PC-9 (cell line): Measurements from ENCODE around the gene FICD. TPM values are rescaled to one million over a fixed set of nuclear protein-coding genes. Genes with fewer than 3 reads are reported as not detected.
"Not testable (repeated sequence)": the region's sequence is repeated elsewhere in the genome, so short reads cannot be mapped to it uniquely, and the experiment has no call there.

Experiments
- BruUV-seq: library from RNA; stranded (reverse); fragments of 400-500 nt; replicated peaks from 2 replicates; lab custom pipeline; 2021; lab: Mats Ljungman, UMichigan
- CTCF ChIA-PET: fragments of 300-600 bp; sonication (Branson Sonifier 250); formaldehyde crosslinking; loops from one replicate; lab custom pipeline; 2022; ENCODE audit warnings: antibody characterized with exemption; lab: Charles Lee
- POLR2A ChIA-PET: fragments of 300-600 bp; sonication (Branson Sonifier 250); formaldehyde crosslinking; loops from one replicate; lab custom pipeline; 2022; ENCODE audit warnings: antibody characterized with exemption; ENCODE audit not compliant: unreplicated experiment; lab: Charles Lee
- DNase-seq, 2 experiments: peaks; one replicate each; pipeline versions ENCODE4 v3.0.0 to v3.0.0-alpha.2; 2015 to 2022; ENCODE audit warnings: mixed read lengths in 1 of 2
- H2AFZ ChIP-seq: fragments of 200-600 bp; sonication (generic); 2 replicates; pipeline ENCODE4 v1.8.1; 2017; ENCODE audit warnings: antibody characterized with exemption
- H3F3A ChIP-seq: fragments of 200-600 bp; sonication (generic); 2 replicates; pipeline ENCODE4 v1.8.1; 2017; ENCODE audit warnings: antibody characterized with exemption, mild to moderate bottlenecking, low read depth; ENCODE audit not compliant: insufficient read depth
- H3K27ac ChIP-seq: fragments of 200-600 bp; sonication (generic); 2 replicates; pipeline ENCODE4 v1.6.1; 2016; ENCODE audit warnings: mixed run types
- H3K27me3 ChIP-seq: fragments of 200-600 bp; sonication (generic); 2 replicates; pipeline ENCODE4 v1.6.1; 2016; ENCODE audit warnings: low read depth, mixed run types; ENCODE audit not compliant: insufficient read depth
- H3K36me3 ChIP-seq: fragments of 200-600 bp; sonication (generic); 2 replicates; pipeline ENCODE4 v1.6.1; 2016; ENCODE audit warnings: low read depth, mixed run types
- H3K4me1 ChIP-seq: fragments of 200-600 bp; sonication (generic); replicated peaks from 2 replicates; pipeline ENCODE4 v1.6.1; 2016; ENCODE audit warnings: mixed run types; ENCODE audit not compliant: insufficient read depth
- H3K4me2 ChIP-seq: fragments of 200-600 bp; sonication (generic); 2 replicates; pipeline ENCODE4 v1.6.1; 2017; ENCODE audit warnings: mixed run types
- H3K4me3 ChIP-seq: fragments of 200-600 bp; sonication (generic); 2 replicates; pipeline ENCODE4 v1.6.1; 2016; ENCODE audit warnings: mixed run types
- H3K79me2 ChIP-seq: fragments of 200-600 bp; sonication (generic); 2 replicates; pipeline ENCODE4 v1.6.1; 2017; ENCODE audit warnings: low read depth, mixed run types
- H3K9me2 ChIP-seq: fragments of 200-600 bp; sonication (generic); 2 replicates; pipeline ENCODE4 v1.8.1; 2017; ENCODE audit warnings: mild to moderate bottlenecking; ENCODE audit not compliant: insufficient read depth
- H3K9me3 ChIP-seq: fragments of 200-600 bp; sonication (generic); 2 replicates; pipeline ENCODE4 v1.8.1; 2016; ENCODE audit warnings: low read depth; ENCODE audit not compliant: insufficient read depth
- H4K20me1 ChIP-seq: fragments of 200-600 bp; sonication (generic); 2 replicates; pipeline ENCODE4 v1.8.1; 2017; ENCODE audit not compliant: insufficient read depth
- EZH2 ChIP-seq: fragments of 200-600 bp; sonication (generic); IDR thresholded peaks from 2 replicates; pipeline ENCODE4 v1.8.0; 2017; ENCODE audit warnings: antibody characterized with exemption, low read depth
- intact Hi-C: fragments of 100-400 bp; cut with micrococcal nuclease; formaldehyde crosslinking; loops from one replicate; pipeline ENCODE4 v1.10.0; 2022; ENCODE audit not compliant: unreplicated experiment
- total RNA-seq: library from RNA; stranded (reverse); gene quantifications from 2 replicates; pipeline ENCODE4 v1.2.3, GENCODE V29; 2021
- TF ChIP-seq, protein P1 (sequence below): fragments of 200-600 bp; sonication (generic); conservative IDR thresholded peaks from 2 replicates; pipeline ENCODE4 v1.6.1; 2017; ENCODE audit warnings: mixed run types, antibody characterized with exemption, mild to moderate bottlenecking, moderate library complexity

Gene FICD
- total RNA-seq, 1 experiment from 2014 or later, result 1.9 TPM

DNA sequence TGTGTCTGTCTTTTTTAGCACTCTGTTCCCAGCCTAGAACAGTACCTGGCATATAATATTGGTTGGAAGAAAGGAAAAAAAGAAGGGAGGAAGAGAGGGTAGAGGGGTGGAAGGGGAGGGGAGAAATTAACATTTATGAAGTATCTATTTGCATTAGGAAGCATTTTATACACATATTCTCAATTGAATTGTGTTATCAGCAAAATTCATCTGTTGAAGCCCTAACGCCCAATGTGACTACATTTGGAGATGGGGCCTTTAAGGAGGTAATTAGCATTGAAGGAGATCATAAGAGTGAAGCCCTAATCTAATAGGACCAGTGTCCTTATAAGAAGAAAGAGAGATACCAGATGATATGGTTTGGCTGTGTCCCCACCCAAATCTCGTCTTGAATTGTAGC lies 30.2 kb upstream of the FICD start:
- CTCF ChIA-PET, result no interaction called here
- H3F3A ChIP-seq, result no peaks in the 10 kb centered on the region
- H2AFZ ChIP-seq, result no peak overlapping the region
- DNase-seq, result no peak
- no peaks in the 10 kb centered on the region for H4K20me1 ChIP-seq
- H3K27me3 ChIP-seq, result peaks cover 57% of the 10 kb centered on the region
- POLR2A ChIA-PET, result no interaction called here
- no peak overlapping the region for H3K27ac ChIP-seq
- intact Hi-C loops, result no loop called here
- H3K36me3 ChIP-seq, result no peaks in the 10 kb centered on the region
- no peaks in the 10 kb centered on the region for H3K4me1 ChIP-seq
- no peaks in the 10 kb centered on the region for H3K9me2 ChIP-seq
- no peak overlapping the region for H3K4me2 ChIP-seq
- H3K79me2 ChIP-seq, result no peaks in the 10 kb centered on the region
- BruUV-seq, result no TSS peak
- no peaks in the 10 kb centered on the region for H3K9me3 ChIP-seq
- H3K4me3 ChIP-seq, result no peak overlapping the region
- TF ChIP-seq, protein P1, sequence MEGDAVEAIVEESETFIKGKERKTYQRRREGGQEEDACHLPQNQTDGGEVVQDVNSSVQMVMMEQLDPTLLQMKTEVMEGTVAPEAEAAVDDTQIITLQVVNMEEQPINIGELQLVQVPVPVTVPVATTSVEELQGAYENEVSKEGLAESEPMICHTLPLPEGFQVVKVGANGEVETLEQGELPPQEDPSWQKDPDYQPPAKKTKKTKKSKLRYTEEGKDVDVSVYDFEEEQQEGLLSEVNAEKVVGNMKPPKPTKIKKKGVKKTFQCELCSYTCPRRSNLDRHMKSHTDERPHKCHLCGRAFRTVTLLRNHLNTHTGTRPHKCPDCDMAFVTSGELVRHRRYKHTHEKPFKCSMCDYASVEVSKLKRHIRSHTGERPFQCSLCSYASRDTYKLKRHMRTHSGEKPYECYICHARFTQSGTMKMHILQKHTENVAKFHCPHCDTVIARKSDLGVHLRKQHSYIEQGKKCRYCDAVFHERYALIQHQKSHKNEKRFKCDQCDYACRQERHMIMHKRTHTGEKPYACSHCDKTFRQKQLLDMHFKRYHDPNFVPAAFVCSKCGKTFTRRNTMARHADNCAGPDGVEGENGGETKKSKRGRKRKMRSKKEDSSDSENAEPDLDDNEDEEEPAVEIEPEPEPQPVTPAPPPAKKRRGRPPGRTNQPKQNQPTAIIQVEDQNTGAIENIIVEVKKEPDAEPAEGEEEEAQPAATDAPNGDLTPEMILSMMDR, result no peak
- TF ChIP-seq EZH2, result no peak

DNA sequence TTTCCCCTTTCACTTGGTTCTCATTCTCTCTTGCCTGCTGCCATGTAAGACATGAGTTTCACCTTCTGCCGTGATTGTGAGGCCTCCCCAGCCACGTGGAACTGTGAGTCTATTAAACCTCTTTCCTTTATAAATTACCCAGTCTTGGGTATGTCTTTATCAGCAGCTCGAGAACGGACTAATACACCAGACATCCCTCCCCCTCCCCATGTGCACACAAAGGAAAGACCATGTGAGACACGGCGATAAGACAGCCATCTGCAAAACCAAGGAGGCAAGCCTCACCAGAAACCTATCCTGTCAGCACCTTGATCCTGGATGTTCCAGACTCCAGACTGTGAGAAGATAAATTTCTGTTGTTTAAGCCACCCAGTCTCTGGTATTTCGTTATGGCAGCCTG lies 29.7 kb upstream of the FICD start:
- CTCF ChIA-PET, H3K4me3 ChIP-seq, POLR2A ChIA-PET, H4K20me1 ChIP-seq, H3K79me2 ChIP-seq, H2AFZ ChIP-seq, H3K9me3 ChIP-seq, DNase-seq, intact Hi-C loops, H3K27ac ChIP-seq, H3K36me3 ChIP-seq, H3K4me2 ChIP-seq, H3K9me2 ChIP-seq, BruUV-seq, H3K4me1 ChIP-seq, H3F3A ChIP-seq: not testable (repeated sequence)
- peaks cover 58% of the 10 kb centered on the region for H3K27me3 ChIP-seq

DNA sequence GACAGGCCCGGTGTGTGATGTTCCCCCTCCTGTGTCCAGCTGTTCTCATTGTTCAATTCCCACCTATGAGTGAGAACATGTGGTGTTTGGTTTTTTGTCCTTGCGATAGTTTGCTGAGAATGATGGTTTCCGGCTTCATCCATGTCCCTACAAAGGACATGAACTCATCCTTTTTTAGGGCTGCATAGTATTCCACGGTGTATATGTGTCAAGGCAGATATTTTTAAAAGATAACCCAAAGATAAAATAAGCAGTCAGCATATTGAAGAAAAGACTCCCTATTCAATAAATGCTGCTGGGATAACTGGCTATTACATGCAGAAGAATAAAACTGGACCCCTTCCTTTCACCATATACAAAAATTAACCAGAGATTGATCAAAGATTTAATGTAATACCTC lies 28.0 kb upstream of the FICD start:
- H3K79me2 ChIP-seq, H3K36me3 ChIP-seq, intact Hi-C loops, H3K9me2 ChIP-seq, CTCF ChIA-PET, H2AFZ ChIP-seq, POLR2A ChIA-PET, H3K4me1 ChIP-seq, DNase-seq, H4K20me1 ChIP-seq, H3F3A ChIP-seq, H3K4me2 ChIP-seq, H3K27ac ChIP-seq, H3K9me3 ChIP-seq, H3K4me3 ChIP-seq, BruUV-seq: not testable (repeated sequence)
- H3K27me3 ChIP-seq, result peaks cover 52% of the 10 kb centered on the region

DNA sequence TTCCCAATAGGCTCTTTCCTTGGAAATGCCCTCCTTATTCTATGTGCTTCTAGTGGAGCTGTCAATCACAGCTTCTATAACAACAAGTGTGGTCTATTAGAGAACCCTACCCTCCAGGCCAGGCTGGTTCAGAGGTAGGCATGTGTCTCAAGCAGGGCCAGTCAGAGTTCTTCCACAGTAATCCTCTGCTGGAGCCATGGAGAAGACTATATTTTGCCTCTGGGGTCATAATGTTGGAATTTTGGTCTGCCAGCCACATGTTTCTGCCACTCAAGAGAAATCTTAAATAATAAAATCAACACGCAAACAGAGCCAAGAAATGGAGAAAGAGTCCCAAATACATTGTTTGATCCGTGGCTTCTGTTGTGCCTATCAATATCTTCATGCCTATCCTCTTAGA lies 23.8 kb upstream of the FICD start:
- intact Hi-C loops, result no loop called here

More for the DNA sequence above, 23.8 kb upstream of the FICD start:
- H3K27me3 ChIP-seq, result peaks cover 39% of the 10 kb centered on the region
- no peak overlapping the region for H3K4me2 ChIP-seq
- 0 out of 2 replicates have a peak, but pooled peaks cover 8% of the 10 kb centered on the region for H3K9me2 ChIP-seq
- H3K36me3 ChIP-seq, result no peaks in the 10 kb centered on the region
- DNase-seq, result no peak
- POLR2A ChIA-PET, result no interaction called here
- H3K4me3 ChIP-seq, result no peak overlapping the region
- H3K9me3 ChIP-seq, result no peaks in the 10 kb centered on the region
- no peak overlapping the region for H2AFZ ChIP-seq
- no peak for TF ChIP-seq EZH2
- TF ChIP-seq, protein P1, result no peak
- H3K27ac ChIP-seq, result no peak overlapping the region
- no TSS peak for BruUV-seq
- no peaks in the 10 kb centered on the region for H3F3A ChIP-seq
- CTCF ChIA-PET, result no interaction called here
- H3K4me1 ChIP-seq, result no peaks in the 10 kb centered on the region
- H3K79me2 ChIP-seq, result no peaks in the 10 kb centered on the region
- H4K20me1 ChIP-seq, result no peaks in the 10 kb centered on the region
